ENCODE measurements around the gene PRKCA. TPM values are rescaled to one million over a fixed set of nuclear protein-coding genes. Genes with fewer than 3 reads are reported as not detected.
"Not testable (repeated sequence)": the region's sequence is repeated elsewhere in the genome, so short reads cannot be mapped to it uniquely, and the experiment has no call there.

PRKCA gene
- total RNA-seq, 4 donors from 2014 or later = 9.8 to 25.6 (median 12.2) TPM

DNA sequence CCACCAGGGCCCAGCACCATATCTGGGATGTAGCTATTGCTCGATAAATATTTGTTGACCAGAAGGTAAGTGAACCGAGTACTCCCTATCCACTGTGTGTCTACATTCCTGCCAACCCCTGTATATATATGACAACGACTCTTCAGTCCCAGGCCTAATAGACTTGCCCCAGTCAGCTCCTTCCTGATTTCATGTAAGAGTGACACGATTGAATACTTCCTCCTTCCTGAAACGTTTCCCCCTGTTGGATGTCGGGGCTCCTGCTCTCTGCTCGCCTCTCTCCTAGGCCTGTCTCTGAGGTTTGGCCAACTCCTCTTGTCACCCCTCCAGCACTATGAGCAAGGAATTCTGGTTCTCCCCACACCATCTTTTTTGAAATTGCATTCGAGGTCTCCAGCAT, 178.9 kb downstream of the PRKCA start:
- H3K27ac ChIP-seq = no peak overlapping the region
- H3K4me3 ChIP-seq = no peak overlapping the region
- no peaks in the 10 kb centered on the region for H3K27me3 ChIP-seq
- no peaks in the 10 kb centered on the region for H3K36me3 ChIP-seq
- no peak for DNase-seq (ENCODE audit: low spot score in 2 of 2)
- WGBS = 84% methylated on average over 8 of the region's 8 CpGs
- TF ChIP-seq POLR2AphosphoS5 (IDR thresholded peaks at IDR 0.05) (no peak), POLR2A (IDR thresholded peaks at IDR 0.05) (no peak)
- TF ChIP-seq, protein P1, sequence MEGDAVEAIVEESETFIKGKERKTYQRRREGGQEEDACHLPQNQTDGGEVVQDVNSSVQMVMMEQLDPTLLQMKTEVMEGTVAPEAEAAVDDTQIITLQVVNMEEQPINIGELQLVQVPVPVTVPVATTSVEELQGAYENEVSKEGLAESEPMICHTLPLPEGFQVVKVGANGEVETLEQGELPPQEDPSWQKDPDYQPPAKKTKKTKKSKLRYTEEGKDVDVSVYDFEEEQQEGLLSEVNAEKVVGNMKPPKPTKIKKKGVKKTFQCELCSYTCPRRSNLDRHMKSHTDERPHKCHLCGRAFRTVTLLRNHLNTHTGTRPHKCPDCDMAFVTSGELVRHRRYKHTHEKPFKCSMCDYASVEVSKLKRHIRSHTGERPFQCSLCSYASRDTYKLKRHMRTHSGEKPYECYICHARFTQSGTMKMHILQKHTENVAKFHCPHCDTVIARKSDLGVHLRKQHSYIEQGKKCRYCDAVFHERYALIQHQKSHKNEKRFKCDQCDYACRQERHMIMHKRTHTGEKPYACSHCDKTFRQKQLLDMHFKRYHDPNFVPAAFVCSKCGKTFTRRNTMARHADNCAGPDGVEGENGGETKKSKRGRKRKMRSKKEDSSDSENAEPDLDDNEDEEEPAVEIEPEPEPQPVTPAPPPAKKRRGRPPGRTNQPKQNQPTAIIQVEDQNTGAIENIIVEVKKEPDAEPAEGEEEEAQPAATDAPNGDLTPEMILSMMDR (IDR thresholded peaks at IDR 0.05) = no peak
- H3K4me1 ChIP-seq = no peaks in the 10 kb centered on the region
- H3K9me3 ChIP-seq = no peaks in the 10 kb centered on the region

DNA sequence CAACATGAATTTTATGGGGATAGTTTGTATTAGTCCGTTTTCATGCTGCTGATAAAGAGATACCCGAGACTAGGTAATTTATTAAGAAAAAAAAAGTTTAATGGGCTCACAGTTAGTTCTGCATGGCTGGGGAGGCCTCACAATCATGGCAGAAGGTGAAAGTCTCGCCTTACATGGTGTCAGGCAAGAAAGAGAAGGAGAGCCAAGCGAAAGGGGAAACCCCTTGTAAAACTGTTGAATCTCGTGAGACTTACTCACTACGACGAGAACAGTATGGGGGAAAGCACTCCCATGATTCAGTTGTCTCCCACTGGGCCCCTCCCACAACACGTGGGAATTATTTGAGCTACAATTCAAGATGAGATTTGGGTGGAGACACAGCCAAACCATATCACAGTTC, 181.5 kb downstream of the PRKCA start:
- DNase-seq (ENCODE audit: low spot score in 2 of 2) = no peak
- H3K27me3 ChIP-seq = no peaks in the 10 kb centered on the region
- H3K27ac ChIP-seq = no peak overlapping the region
- H3K9me3 ChIP-seq = no peaks in the 10 kb centered on the region
- H3K4me3 ChIP-seq = no peak overlapping the region
- no peaks in the 10 kb centered on the region for H3K36me3 ChIP-seq
- WGBS = 85% methylated on average over 8 of the region's 8 CpGs
- TF ChIP-seq POLR2A (IDR thresholded peaks at IDR 0.05) (no peak), POLR2AphosphoS5 (IDR thresholded peaks at IDR 0.05) (no peak)
- TF ChIP-seq, protein P1 (IDR thresholded peaks at IDR 0.05) = no peak
- H3K4me1 ChIP-seq = no peaks in the 10 kb centered on the region

DNA sequence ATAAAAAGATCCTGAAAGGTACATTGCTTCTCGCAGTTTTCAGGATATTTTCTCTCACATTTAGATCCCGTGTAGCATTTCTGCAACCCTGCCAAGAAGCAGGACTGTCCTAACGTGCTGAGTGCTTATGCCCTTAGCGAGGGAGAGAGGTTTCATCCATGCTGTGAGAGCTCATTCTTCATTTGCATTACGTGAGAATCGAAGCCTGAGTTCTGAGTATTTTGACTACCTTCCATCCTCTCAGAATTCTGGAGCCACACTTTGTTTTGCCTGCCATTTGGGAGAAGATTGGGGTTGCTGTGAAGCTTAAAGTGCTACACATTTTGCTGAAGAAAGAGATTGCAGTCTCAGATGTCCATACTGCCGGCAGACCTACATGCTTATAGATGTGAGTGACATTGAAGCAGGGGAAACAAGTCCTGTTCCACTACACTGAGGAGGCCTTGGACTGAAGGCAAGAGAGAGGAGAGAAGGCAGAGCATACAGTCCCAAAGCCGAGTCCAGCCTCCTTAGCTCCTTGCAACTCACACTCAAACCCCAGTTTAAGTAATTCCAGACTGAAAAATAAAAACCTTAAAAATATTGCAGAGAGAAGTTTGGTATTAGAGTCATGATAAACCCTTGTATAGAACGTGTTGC, 183.0 kb downstream of the PRKCA start:
- no peak overlapping the region for H3K27ac ChIP-seq
- no peak for DNase-seq (ENCODE audit: low spot score in 2 of 2)
- no peaks in the 10 kb centered on the region for H3K9me3 ChIP-seq
- 71% methylated on average over 9 of the region's 9 CpGs for WGBS
- H3K4me3 ChIP-seq = no peak overlapping the region
- no peaks in the 10 kb centered on the region for H3K36me3 ChIP-seq
- no peaks in the 10 kb centered on the region for H3K4me1 ChIP-seq
- H3K27me3 ChIP-seq = no peaks in the 10 kb centered on the region
- TF ChIP-seq, protein P1 (IDR thresholded peaks at IDR 0.05) = no peak
- no peak for TF ChIP-seq POLR2AphosphoS5 (IDR thresholded peaks at IDR 0.05)
- no peak for TF ChIP-seq POLR2A (IDR thresholded peaks at IDR 0.05)
- TF ChIP-seq EP300 (IDR thresholded peaks at IDR 0.05) = no peak

DNA sequence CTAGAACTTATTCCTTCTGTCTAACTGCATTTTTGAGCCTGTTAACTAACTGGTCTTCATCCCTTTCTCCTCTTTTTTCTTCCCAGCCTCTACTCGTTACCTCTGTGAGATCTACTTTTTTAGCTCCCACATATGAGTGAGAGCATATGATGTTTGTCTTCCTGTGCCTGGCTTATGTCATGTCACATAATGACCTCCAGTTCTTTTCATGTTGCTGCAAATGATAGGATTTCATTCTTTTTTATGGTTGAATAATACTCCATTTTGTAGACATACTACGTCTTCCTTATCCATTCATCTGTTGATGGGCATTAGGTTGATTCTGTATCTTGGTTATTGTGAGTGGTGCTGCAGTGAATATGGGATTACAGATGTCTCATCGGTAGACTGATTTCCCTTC, 184.7 kb downstream of the PRKCA start:
- no peaks in the 10 kb centered on the region for H3K9me3 ChIP-seq
- H3K27me3 ChIP-seq = no peaks in the 10 kb centered on the region
- no peak for TF ChIP-seq POLR2A (IDR thresholded peaks at IDR 0.05)
- TF ChIP-seq, protein P1 (IDR thresholded peaks at IDR 0.05) = no peak
- TF ChIP-seq POLR2AphosphoS5 (IDR thresholded peaks at IDR 0.05) = no peak
- TF ChIP-seq EP300 (IDR thresholded peaks at IDR 0.05) = no peak
- H3K4me3 ChIP-seq = no peak overlapping the region
- 92% methylated on average over 3 of the region's 3 CpGs for WGBS
- no peak overlapping the region for H3K27ac ChIP-seq
- no peak for DNase-seq (ENCODE audit: low spot score in 2 of 2)
- H3K36me3 ChIP-seq = no peaks in the 10 kb centered on the region
- H3K4me1 ChIP-seq = no peaks in the 10 kb centered on the region

DNA sequence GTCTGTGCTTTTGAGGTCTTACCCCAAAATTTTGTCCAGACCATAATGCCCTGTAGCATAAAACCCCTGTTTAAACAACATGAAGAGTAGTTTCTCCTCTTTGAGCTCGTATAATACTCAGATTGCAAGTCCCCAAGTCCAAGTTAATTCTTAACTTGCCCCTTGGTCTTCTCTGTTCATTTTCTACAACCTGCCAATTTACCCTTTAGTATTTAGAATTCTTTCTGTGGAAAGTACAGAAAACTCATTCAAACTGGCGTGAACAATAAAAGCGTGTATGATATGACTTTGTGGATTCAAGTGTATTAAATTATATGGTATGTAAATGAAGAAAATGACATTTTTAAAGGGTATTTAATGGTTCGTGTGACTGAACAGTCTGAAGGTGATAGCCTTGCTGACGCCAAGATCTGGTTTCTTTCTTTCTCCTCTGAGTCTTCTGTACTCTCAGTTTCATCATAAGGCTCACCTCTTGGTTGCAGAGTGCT, 185.6 kb downstream of the PRKCA start:
- no peak for TF ChIP-seq POLR2A (IDR thresholded peaks at IDR 0.05)
- no peaks in the 10 kb centered on the region for H3K4me1 ChIP-seq
- H3K27ac ChIP-seq = no peak overlapping the region
- H3K27me3 ChIP-seq = no peaks in the 10 kb centered on the region
- no peak overlapping the region for H3K4me3 ChIP-seq
- WGBS = 92% methylated on average over 5 of the region's 5 CpGs
- no peak for DNase-seq (ENCODE audit: low spot score in 2 of 2)
- H3K36me3 ChIP-seq = no peaks in the 10 kb centered on the region
- no peaks in the 10 kb centered on the region for H3K9me3 ChIP-seq

DNA sequence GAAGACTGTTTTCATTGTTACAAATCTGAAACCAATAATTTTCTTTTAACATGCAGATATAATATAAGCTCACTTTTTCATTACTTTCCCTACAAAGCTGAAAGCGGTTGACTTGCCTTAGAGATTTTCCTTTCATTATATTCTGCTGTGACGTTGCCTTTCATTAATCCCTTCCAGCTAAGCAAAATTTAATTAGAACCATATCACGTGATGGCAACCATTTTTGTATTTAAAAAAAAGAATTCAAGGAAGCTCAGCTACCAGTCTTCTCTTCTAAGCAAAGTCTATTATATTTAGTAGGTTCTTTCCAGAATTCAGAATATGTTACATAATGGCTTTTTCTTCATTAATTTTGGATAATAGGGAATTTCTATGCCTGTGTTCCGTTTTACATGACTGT, 186.5 kb downstream of the PRKCA start:
- H3K9me3 ChIP-seq = no peaks in the 10 kb centered on the region
- WGBS = 74% methylated on average over 4 of the region's 4 CpGs
- no peak for DNase-seq (ENCODE audit: low spot score in 2 of 2)
- H3K4me1 ChIP-seq = no peaks in the 10 kb centered on the region
- H3K27ac ChIP-seq = no peak overlapping the region
- TF ChIP-seq POLR2AphosphoS5 (IDR thresholded peaks at IDR 0.05) = no peak
- TF ChIP-seq EP300 (IDR thresholded peaks at IDR 0.05) = no peak
- TF ChIP-seq, protein P1 (IDR thresholded peaks at IDR 0.05) = no peak
- TF ChIP-seq POLR2A (IDR thresholded peaks at IDR 0.05) = no peak
- H3K27me3 ChIP-seq = no peaks in the 10 kb centered on the region
- H3K36me3 ChIP-seq = no peaks in the 10 kb centered on the region
- no peak overlapping the region for H3K4me3 ChIP-seq

DNA sequence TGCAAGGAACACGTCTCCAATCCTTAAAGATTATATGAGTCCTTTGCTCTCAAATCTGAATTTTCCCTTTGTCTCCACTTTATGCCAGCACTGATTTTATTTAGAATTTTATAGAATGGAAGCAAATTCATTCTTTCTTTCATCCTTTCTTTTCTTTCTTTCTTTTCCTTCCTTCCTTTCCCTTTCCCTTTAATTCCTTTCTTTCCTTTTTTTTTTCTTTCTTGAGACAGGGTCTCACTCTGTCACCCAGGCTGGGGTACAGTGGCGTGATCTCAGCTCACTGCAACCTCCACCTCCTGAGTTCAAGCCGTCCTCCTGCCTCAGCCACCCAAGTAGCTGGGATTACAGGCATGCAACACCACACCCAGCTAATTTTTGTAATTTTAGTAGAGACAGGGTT, 187.2 kb downstream of the PRKCA start:
- H3K4me1 ChIP-seq; H3K9me3 ChIP-seq; H3K4me3 ChIP-seq; H3K27me3 ChIP-seq; H3K27ac ChIP-seq; DNase-seq (ENCODE audit: low spot score in 2 of 2); H3K36me3 ChIP-seq: not testable (repeated sequence)
- WGBS = 91% methylated on average over 3 of the region's 3 CpGs

Measured in suprapubic skin (tissue), 4 donors.